GM12878 (cell line): Measurements from ENCODE around the gene TMEM235. TPM values are rescaled to one million over a fixed set of nuclear protein-coding genes. Genes with fewer than 3 reads are reported as not detected.

ENCODE experiments used
- ATAC-seq: fragments of 200-7000 bp; cut with Tn5 transposase; 3 replicates; pipeline ENCODE4 v1.9.1; 2020; ENCODE audit warnings: mild to moderate bottlenecking, moderate library complexity
- BruUV-seq: library from RNA; stranded (reverse); fragments of 400-500 nt; replicated peaks from 2 replicates; lab custom pipeline; 2021; lab: Mats Ljungman, UMichigan
- CTCF ChIA-PET: fragments of 300-600 bp; sonication (Branson Sonifier 250); formaldehyde crosslinking; extraction: SDS; loops from one replicate; lab custom pipeline; 2021; ENCODE audit warnings: inconsistent platforms; lab: Yijun Ruan, JAX
- POLR2A ChIA-PET: fragments of 350-600 bp; formaldehyde crosslinking; extraction: SDS; loops from one replicate; lab custom pipeline; 2021; ENCODE audit warnings: inconsistent platforms; lab: Charles Lee
- RAD21 ChIA-PET: fragments of 300-600 bp; sonication (Branson Sonifier 250); formaldehyde crosslinking; loops from one replicate; lab custom pipeline; 2023; ENCODE audit warnings: antibody characterized with exemption; ENCODE audit not compliant: unreplicated experiment; lab: Charles Lee
- SMC1A ChIA-PET: fragments of 300-600 bp; sonication (Branson Sonifier 250); formaldehyde crosslinking; loops from one replicate; lab custom pipeline; 2023; ENCODE audit not compliant: unreplicated experiment, uncharacterized antibody; lab: Charles Lee
- DNase-seq: peaks from one replicate; pipeline ENCODE4 v3.0.0-alpha.2; 2011; ENCODE audit warnings: low read depth, low spot score
- FAIRE-seq: peaks from 3 replicates; lab custom pipeline; 2011; peaks lifted over from hg19 to GRCh38; lab: Jason Lieb, UNC
- H2AFZ ChIP-seq: 2 replicates; pipeline ENCODE4 v1.6.0; 2011; ENCODE audit warnings: low read depth, low read length, control low read depth; ENCODE audit not compliant: control insufficient read depth
- H3K27ac ChIP-seq: 2 replicates; pipeline ENCODE4 v1.5.1; 2011; ENCODE audit warnings: control low read depth; ENCODE audit not compliant: control insufficient read depth, insufficient read depth
- H3K27me3 ChIP-seq, 2 experiments: replicated peaks in 1 of 2; 2 replicates each; pipeline versions ENCODE4 v1.6.0 to v1.6.1; 2011; ENCODE audit warnings: low read length in 1 of 2; ENCODE audit not compliant: control insufficient read depth in 2 of 2, insufficient read depth in 2 of 2
- H3K36me3 ChIP-seq, 2 experiments: 2 replicates each; pipeline ENCODE4 v1.5.1; 2011; ENCODE audit warnings: low read length in 1 of 2; ENCODE audit not compliant: control insufficient read depth in 2 of 2, insufficient read depth in 2 of 2
- H3K4me1 ChIP-seq: 2 replicates; pipeline ENCODE4 v1.6.1; 2011; ENCODE audit warnings: mild to moderate bottlenecking, low read length, moderate library complexity, mixed read lengths; ENCODE audit not compliant: control insufficient read depth, insufficient read depth
- H3K4me2 ChIP-seq: 2 replicates; pipeline ENCODE4 v1.6.0; 2011; ENCODE audit warnings: control low read depth; ENCODE audit not compliant: control insufficient read depth, insufficient read depth
- H3K4me3 ChIP-seq: fragments of 200-600 bp; sonication (generic); 2 replicates; pipeline ENCODE4 v1.5.1; 2016
- H3K79me2 ChIP-seq: 2 replicates; pipeline ENCODE4 v1.6.0; 2011; ENCODE audit warnings: low read length; ENCODE audit not compliant: control insufficient read depth, insufficient read depth
- H3K9ac ChIP-seq: 2 replicates; pipeline ENCODE4 v1.8.0; 2011; ENCODE audit warnings: low read length, control low read depth, mixed read lengths; ENCODE audit not compliant: control insufficient read depth, insufficient read depth
- H3K9me3 ChIP-seq: replicated peaks from 3 replicates; pipeline ENCODE4 v1.5.1; 2011; ENCODE audit warnings: mild to moderate bottlenecking, low read length; ENCODE audit not compliant: control insufficient read depth, insufficient read depth
- H4K20me1 ChIP-seq: 2 replicates; pipeline ENCODE4 v1.6.0; 2011; ENCODE audit not compliant: control insufficient read depth, insufficient read depth
- CREM ChIP-seq: IDR thresholded peaks from 2 replicates; pipeline ENCODE4 v1.6.1; 2014; ENCODE audit warnings: antibody characterized with exemption, low read depth
- EZH2 ChIP-seq: IDR thresholded peaks from 2 replicates; pipeline ENCODE4 v1.6.1; 2012; ENCODE audit warnings: low read depth, mild to moderate bottlenecking, control low read depth, inconsistent platforms, low read length, borderline replicate concordance; ENCODE audit not compliant: control insufficient read depth
- FOXK2 ChIP-seq: fragments of 450-650 bp; IDR thresholded peaks from 2 replicates; pipeline ENCODE4 v1.6.1; 2017; ENCODE audit warnings: mild to moderate bottlenecking, moderate library complexity
- JUND ChIP-seq: IDR thresholded peaks from 2 replicates; pipeline ENCODE4 v1.6.1; 2012; ENCODE audit warnings: low read depth, mild to moderate bottlenecking, low read length, improper control_type of control experiment, moderate library complexity
- KAT2A ChIP-seq: conservative IDR thresholded peaks from 2 replicates; pipeline ENCODE4 v1.6.1; 2011; ENCODE audit warnings: low read depth, low read length; ENCODE audit not compliant: control insufficient read depth
- KLF5 ChIP-seq: fragments of 450-650 bp; IDR thresholded peaks from 2 replicates; pipeline ENCODE4 v1.6.1; 2014; ENCODE audit warnings: mild to moderate bottlenecking; ENCODE audit not compliant: partially characterized antibody
- MAX ChIP-seq: IDR thresholded peaks from 2 replicates; pipeline ENCODE4 v1.6.1; 2012; ENCODE audit warnings: low read depth, low read length, improper control_type of control experiment
- NKRF ChIP-seq: fragments of 450-650 bp; conservative IDR thresholded peaks from 2 replicates; pipeline ENCODE4 v1.6.1; 2017; ENCODE audit warnings: mild to moderate bottlenecking, moderate library complexity
- PKNOX1 ChIP-seq: fragments of 450-650 bp; IDR thresholded peaks from 2 replicates; pipeline ENCODE4 v1.6.1; 2016; ENCODE audit warnings: mild to moderate bottlenecking
- RAD51 ChIP-seq: fragments of 450-650 bp; IDR thresholded peaks from 2 replicates; pipeline ENCODE4 v1.6.1; 2016; ENCODE audit warnings: moderate library complexity, mild to moderate bottlenecking, inconsistent platforms
- RB1 ChIP-seq: fragments of 450-650 bp; formaldehyde crosslinking; IDR thresholded peaks from 2 replicates; pipeline ENCODE4 v1.6.1; 2017; ENCODE audit warnings: mild to moderate bottlenecking, borderline replicate concordance
- RCOR1 ChIP-seq: conservative IDR thresholded peaks from 2 replicates; pipeline ENCODE4 v1.6.1; 2012; ENCODE audit warnings: low read depth, low read length, improper control_type of control experiment
- RUNX3 ChIP-seq: IDR thresholded peaks from 2 replicates; pipeline ENCODE4 v1.6.1; 2012; ENCODE audit warnings: low read length, inconsistent platforms
- SPI1 ChIP-seq: IDR thresholded peaks from 2 replicates; pipeline ENCODE4 v1.6.1; 2011; ENCODE audit warnings: low read depth, mild to moderate bottlenecking, low read length, moderate library complexity, borderline replicate concordance; ENCODE audit not compliant: insufficient read depth
- SREBF2 ChIP-seq: IDR thresholded peaks from 2 replicates; pipeline ENCODE4 v1.6.1; 2012; ENCODE audit warnings: mild to moderate bottlenecking, low read length
- SRF ChIP-seq, 2 experiments: IDR thresholded peaks; 2 replicates each; pipeline ENCODE4 v1.6.1; 2011; ENCODE audit warnings: low read depth in 2 of 2, low read length in 2 of 2, mild to moderate bottlenecking in 1 of 2, moderate library complexity in 1 of 2
- STAT3 ChIP-seq: IDR thresholded peaks from 2 replicates; pipeline ENCODE4 v1.6.1; 2011; ENCODE audit warnings: low read depth, low read length, improper control_type of control experiment
- YY1 ChIP-seq: IDR thresholded peaks from 2 replicates; pipeline ENCODE4 v1.6.1; 2011; ENCODE audit warnings: low read depth, mild to moderate bottlenecking, low read length
- WGBS: methylation state at CpG from one replicate; pipeline ENCODE4 v1.1.6; 2016; ENCODE audit warnings: low lambda C conversion rate; ENCODE audit not compliant: insufficient replicate concordance, insufficient coverage; ENCODE audit errors: missing lambda C conversion rate; 5-methylcytosine and 5-hydroxymethylcytosine counted together
- in situ Hi-C: fragments of 300-500 bp; cut with MboI; formaldehyde crosslinking; loops from 9 replicates; pipeline ENCODE4 v1.14.3; 2018; ENCODE audit warnings: mixed read lengths
- intact Hi-C: fragments of 100-400 bp; cut with micrococcal nuclease; formaldehyde crosslinking; loops from one replicate; pipeline ENCODE4 v1.14.2; 2022; ENCODE audit not compliant: unreplicated experiment
- polyA plus RNA-seq, 11 experiments: library from polyadenylated mRNA; depleted of rRNA in 4 of 11; unstranded in 6 of 11; stranded (reverse) in 5 of 11; fragments of >200 nt; fragmentation: Nextera tagmentation in 4 of 11; fragmentation: Illumina TruSeq in 1 of 11; extraction: Ambion mirVana in 4 of 11; extraction: Trizol in 1 of 11; gene quantifications; 1 replicate in 1 of 11; 2 replicates in 10 of 11; pipeline versions ENCODE4 v1.2.1 to v1.2.3, GENCODE V29; 2011 to 2016; ENCODE audit warnings: inconsistent platforms in 2 of 11, missing spikeins in 2 of 11, low read depth in 1 of 11
- total RNA-seq, 4 experiments: library from RNA; depleted of rRNA in 3 of 4; stranded (reverse); fragments of >200 nt in 3 of 4; fragmentation: Illumina TruSeq in 1 of 4; extraction: Trizol in 1 of 4; gene quantifications; 2 replicates each; pipeline versions ENCODE4 v1.2.1 to v1.2.3, GENCODE V29; 2013 to 2021

The TMEM235 gene
- total and polyA plus RNA-seq, 10 of the 15 experiments (the other 5 are each of a cell fraction or from before 2014, with no cell fraction given), result not detected

- ChIA-PET POLR2A (no interaction called here), RAD21 (no interaction called here), SMC1A (interaction anchor here (0.8 kb wide), 1 partner anchor 138 kb away, joined by 3 read pairs; no protein-coding TSS in a partner anchor), CTCF (interaction anchor here (1.5 kb wide), 1 partner anchor 32 kb away, joined by 4 read pairs; no protein-coding TSS in a partner anchor)
- FAIRE-seq (no peak), DNase-seq (no peak), ATAC-seq (no peak)
- intact Hi-C loops (no loop called here), in situ Hi-C loops (no loop called here)
- Histone ChIP-seq H2AFZ (no peak overlapping the region), H4K20me1 (no peaks in the 10 kb centered on the region), H3K9me3 (no peaks in the 10 kb centered on the region), H3K27ac (no peak overlapping the region), H3K27me3 (no peaks in the 10 kb centered on the region), H3K4me3 (no peak overlapping the region), H3K9ac (no peak overlapping the region), H3K36me3 (no peaks in the 10 kb centered on the region), H3K79me2 (no peaks in the 10 kb centered on the region), H3K4me1 (peaks cover 3% of the 10 kb centered on the region; the same call in 1 of the 2 replicates), H3K4me2 (no peak overlapping the region)
- no TSS peak for BruUV-seq
- WGBS, result 57% methylated on average over 10 of the region's 10 CpGs
- TF ChIP-seq SPI1 (no peak), YY1 (no peak), CREM (no peak), KAT2A (no peak), STAT3 (no peak), KLF5 (no peak), JUND (no peak), RAD51 (no peak), RB1 (no peak), SRF (IDR thresholded peaks at IDR 0.05; ENCODE audit: low read depth in 2 of 2, low read length in 2 of 2) (no peak), FOXK2 (no peak), RUNX3 (no peak), RCOR1 (no peak), EZH2 (no peak), SREBF2 (no peak), NKRF (no peak), MAX (no peak), PKNOX1 (no peak)
These were observed 52.7 kb downstream of the TMEM235 start for GRCh38 chr17:78284146-78284545.
